HepG2 (cell line): ENCODE measurements around the gene LIMD2. TPM values are rescaled to one million over a fixed set of nuclear protein-coding genes. Genes with fewer than 3 reads are reported as not detected.
A peak's percentile ranks its signal among the peaks of the same experiment; 100 is the strongest.

Source experiments
- DNMT1 ChIP-seq: sonication (generic); formaldehyde crosslinking; IDR thresholded peaks from 2 replicates; pipeline ENCODE4 v1.5.1; 2020; ENCODE audit warnings: mild to moderate bottlenecking, missing genetic modification reagents
- E2F2 ChIP-seq: sonication (generic); formaldehyde crosslinking; IDR thresholded peaks from 2 replicates; pipeline ENCODE4 v1.4.0; 2020; ENCODE audit warnings: missing genetic modification reagents, borderline replicate concordance
- GPN1 ChIP-seq: sonication (generic); formaldehyde crosslinking; IDR thresholded peaks from 2 replicates; pipeline ENCODE4 v1.5.1; 2020; ENCODE audit warnings: missing genetic modification reagents, borderline replicate concordance
- HDAC2 ChIP-seq: sonication (generic); formaldehyde crosslinking; IDR thresholded peaks from 2 replicates; pipeline ENCODE4 v1.4.0; 2020; ENCODE audit warnings: missing genetic modification reagents
- HIVEP1 ChIP-seq: sonication (generic); formaldehyde crosslinking; IDR thresholded peaks from 2 replicates; pipeline ENCODE4 v1.4.0; 2020; ENCODE audit warnings: mild to moderate bottlenecking, missing genetic modification reagents
- HNRNPL ChIP-seq: fragments of 200-400 bp; formaldehyde crosslinking; IDR thresholded peaks from 2 replicates; pipeline ENCODE4 v1.6.1; 2017; ENCODE audit warnings: mild to moderate bottlenecking, low read depth, low read length
- KMT2B ChIP-seq: IDR thresholded peaks from 2 replicates; pipeline ENCODE4 v1.6.1; 2016; ENCODE audit warnings: missing genetic modification reagents, missing compliant biosample characterization
- MAX ChIP-seq: IDR thresholded peaks from 2 replicates; pipeline ENCODE4 v1.6.1; 2012; ENCODE audit warnings: inconsistent platforms
- MIER2 ChIP-seq: IDR thresholded peaks from 2 replicates; pipeline ENCODE4 v1.6.1; 2016; ENCODE audit warnings: missing biosample characterization, missing genetic modification reagents
- MXD4 ChIP-seq: IDR thresholded peaks from 2 replicates; pipeline ENCODE4 v1.6.1; 2016; ENCODE audit warnings: mild to moderate bottlenecking, missing biosample characterization, missing genetic modification reagents
- PAF1 ChIP-seq: IDR thresholded peaks from 2 replicates; pipeline ENCODE4 v1.6.1; 2016; ENCODE audit warnings: missing genetic modification reagents, missing compliant biosample characterization
- POLR2A ChIP-seq, 2 experiments: IDR thresholded peaks; 2 replicates each; pipeline ENCODE4 v1.6.1; 2011; ENCODE audit warnings: low read depth in 2 of 2, low read length in 2 of 2, mild to moderate bottlenecking in 1 of 2, moderate library complexity in 1 of 2; ENCODE audit not compliant: insufficient read depth in 1 of 2
- SAP130 ChIP-seq: IDR thresholded peaks from 2 replicates; pipeline ENCODE4 v1.6.1; 2016; ENCODE audit warnings: low read depth
- SKIL ChIP-seq: sonication (generic); formaldehyde crosslinking; IDR thresholded peaks from 2 replicates; pipeline ENCODE4 v1.8.0; 2022; ENCODE audit warnings: missing genetic modification reagents, mild to moderate bottlenecking, moderate library complexity, borderline replicate concordance
- TAF1 ChIP-seq: sonication (generic); formaldehyde crosslinking; IDR thresholded peaks from 2 replicates; pipeline ENCODE4 v1.4.0; 2020; ENCODE audit warnings: missing genetic modification reagents
- ZBTB38 ChIP-seq: sonication (generic); formaldehyde crosslinking; IDR thresholded peaks from 2 replicates; pipeline ENCODE4 v1.5.1; 2020; ENCODE audit warnings: mild to moderate bottlenecking, missing genetic modification reagents
- ZFP91 ChIP-seq: sonication (generic); formaldehyde crosslinking; IDR thresholded peaks from 2 replicates; pipeline ENCODE4 v1.9.0; 2022; ENCODE audit warnings: missing genetic modification reagents, mild to moderate bottlenecking, borderline replicate concordance
- ZNF232 ChIP-seq: sonication (generic); formaldehyde crosslinking; IDR thresholded peaks from 2 replicates; pipeline ENCODE4 v1.4.0; 2020; ENCODE audit warnings: missing genetic modification reagents, borderline replicate concordance
- ZNF274 ChIP-seq: sonication (generic); formaldehyde crosslinking; IDR thresholded peaks from 2 replicates; pipeline ENCODE4 v1.5.1; 2020; ENCODE audit warnings: mild to moderate bottlenecking, missing genetic modification reagents
- ZNF451 ChIP-seq: sonication (generic); formaldehyde crosslinking; IDR thresholded peaks from 2 replicates; pipeline ENCODE4 v1.5.0; 2020; ENCODE audit warnings: mild to moderate bottlenecking, missing genetic modification reagents
- ZNF572 ChIP-seq: sonication (generic); formaldehyde crosslinking; IDR thresholded peaks from 2 replicates; pipeline ENCODE4 v1.5.1; 2020; ENCODE audit warnings: mild to moderate bottlenecking, missing genetic modification reagents
- ZNF580 ChIP-seq: IDR thresholded peaks from 2 replicates; pipeline ENCODE4 v1.6.1; 2016; ENCODE audit warnings: low read depth, borderline replicate concordance
- ZNF644 ChIP-seq: IDR thresholded peaks from 2 replicates; pipeline ENCODE4 v1.6.1; 2016; ENCODE audit warnings: low read depth
- ZNF761 ChIP-seq: sonication (generic); formaldehyde crosslinking; conservative IDR thresholded peaks from 2 replicates; pipeline ENCODE4 v1.4.0; 2020; ENCODE audit warnings: mild to moderate bottlenecking, missing genetic modification reagents
- ZSCAN31 ChIP-seq: sonication (generic); formaldehyde crosslinking; IDR thresholded peaks from 2 replicates; pipeline ENCODE4 v1.5.0; 2020; ENCODE audit warnings: low read depth, mild to moderate bottlenecking, missing genetic modification reagents
- polyA plus RNA-seq, 8 experiments: library from polyadenylated mRNA; depleted of rRNA in 3 of 8; stranded (reverse) in 7 of 8; unstranded in 1 of 8; fragments of >200 nt; fragmentation: Illumina TruSeq in 4 of 8; extraction: Trizol in 4 of 8; gene quantifications; 2 replicates each; pipeline versions ENCODE4 v1.2.1 to v1.2.3, GENCODE V29; 2011 to 2016; ENCODE audit warnings: low read depth in 4 of 8, missing spikeins in 1 of 8, mixed read lengths in 1 of 8; ENCODE audit not compliant: insufficient read depth in 1 of 8
- total RNA-seq, 5 experiments: library from RNA; depleted of rRNA; stranded (reverse); fragments of >200 nt; fragmentation: Illumina TruSeq; extraction: Trizol; gene quantifications; 2 replicates each; pipeline ENCODE4 v1.2.3, GENCODE V29; 2016; ENCODE audit warnings: low read depth in 1 of 5

LIMD2 gene
- total and polyA plus RNA-seq, 2 of the 13 experiments (the other 11 are each of a cell fraction or from before 2014, with no cell fraction given) = 9.0 to 20.8 TPM

- TF ChIP-seq MAX = 0 out of 2 replicates have a peak, but pooled peaks have one; percentile 5
- peak; percentile 70; the same call in 1 of the 2 replicates for TF ChIP-seq PAF1 (CRISPR knock-in tag)
- no peak for TF ChIP-seq ZSCAN31
- TF ChIP-seq SAP130 = 0 out of 2 replicates have a peak, but pooled peaks have one; percentile 27
- peak; percentile 28; the same call in 1 of the 2 replicates for TF ChIP-seq TAF1 (CRISPR knock-in tag)
- no peak for TF ChIP-seq DNMT1 (CRISPR knock-in tag)
- TF ChIP-seq ZFP91 = peak; percentile 27; the same call in 1 of the 2 replicates
- TF ChIP-seq ZNF451 (CRISPR knock-in tag) = peak; percentile 46; the same call in 1 of the 2 replicates
- no peak for TF ChIP-seq ZNF580 (CRISPR knock-in tag)
- TF ChIP-seq HNRNPL = peak; percentile 41; the same call in 1 of the 2 replicates
- TF ChIP-seq KMT2B (CRISPR knock-in tag) = 0 out of 2 replicates have a peak, but pooled peaks have one; percentile 17
- TF ChIP-seq ZNF572 (CRISPR knock-in tag) = no peak
- peak; percentile 27; the same call in 1 of the 2 replicates for TF ChIP-seq HIVEP1 (CRISPR knock-in tag)
- TF ChIP-seq HDAC2 (CRISPR knock-in tag) = peak; percentile 29; the same call in 1 of the 2 replicates
- peak; percentile 14; the same call in 1 of the 2 replicates for TF ChIP-seq MIER2 (CRISPR knock-in tag)
- TF ChIP-seq MXD4 = no peak; the same call in 1 of the 2 replicates
- no peak for TF ChIP-seq E2F2 (CRISPR knock-in tag)
- 0 out of 2 replicates have a peak, but pooled peaks have one; percentile 28 for TF ChIP-seq ZNF274
- 0 out of 2 replicates have a peak, but pooled peaks have one; percentile 21 for TF ChIP-seq GPN1 (CRISPR knock-in tag)
- no peak for TF ChIP-seq ZNF761 (CRISPR knock-in tag)
- TF ChIP-seq ZBTB38 (CRISPR knock-in tag) = peak; percentile 42; the same call in 1 of the 2 replicates
- TF ChIP-seq ZNF644 (CRISPR knock-in tag) = no peak
- TF ChIP-seq ZNF232 (CRISPR knock-in tag) = no peak
- TF ChIP-seq POLR2A (IDR thresholded peaks at IDR 0.05; ENCODE audit: insufficient read depth in 1 of 2, low read depth in 2 of 2, low read length in 2 of 2) = peak in 1 of 2 experiments; percentile 44; a peak in 1 of 4 replicates
- TF ChIP-seq SKIL (CRISPR knock-in tag) = 0 out of 2 replicates have a peak, but pooled peaks have one; percentile 20
These were observed 2.3 kb downstream of the LIMD2 start (continued) for GRCh38 chr17:63697341-63698286.
